Measurements from ENCODE around the gene PRAMEF4. TPM values are rescaled to one million over a fixed set of nuclear protein-coding genes. Genes with fewer than 3 reads are reported as not detected.
A peak's percentile ranks its signal among the peaks of the same experiment; 100 is the strongest.
"Not testable (repeated sequence)": the region's sequence is repeated elsewhere in the genome, so short reads cannot be mapped to it uniquely, and the experiment has no call there.

The PRAMEF4 gene
- total RNA-seq, 1 experiment from 2014 or later: not detected

- H4K20me1 ChIP-seq (ENCODE audit: insufficient read depth); H3K4me3 ChIP-seq (replicated peaks in 1 of 2; ENCODE audit: low read depth in 1 of 2, low read length in 2 of 2); RAD21 ChIA-PET (ENCODE audit: low non-redundant PET in 1 of 2, low total read pairs in 2 of 2, uncharacterized antibody in 2 of 2, unreplicated experiment in 2 of 2); CTCF ChIA-PET; H3K4me2 ChIP-seq (ENCODE audit: low read length); BruUV-seq (replicated peaks); H3K9ac ChIP-seq (ENCODE audit: low read length); H3K9me3 ChIP-seq (ENCODE audit: control insufficient read depth in 1 of 2, insufficient read depth in 1 of 2, low read depth in 1 of 2, low read length in 2 of 2); H3K27ac ChIP-seq (ENCODE audit: low read depth, low read length); H3K36me3 ChIP-seq (ENCODE audit: control insufficient read depth in 1 of 2, insufficient read depth in 2 of 2, low read length in 2 of 2); H2AFZ ChIP-seq (ENCODE audit: low read depth, low read length, poor library complexity, severe bottlenecking); H3K27me3 ChIP-seq (ENCODE audit: insufficient read depth, low read length); H3K4me1 ChIP-seq (ENCODE audit: control insufficient read depth in 1 of 2, insufficient read depth in 2 of 2, low read length in 2 of 2); POLR2A ChIA-PET; H3K79me2 ChIP-seq (ENCODE audit: insufficient read depth, low read length); intact Hi-C loops (cut with micrococcal nuclease); H3K9me2 ChIP-seq (ENCODE audit: insufficient read depth); ATAC-seq; DNase-seq (ENCODE audit: low read depth, low spot score): not testable (repeated sequence)
These were observed 22.7 kb downstream of the PRAMEF4 start for GRCh38 chr1:12863131-12863880.

GRCh38 chr1:12856786-12857185 is 29.2 kb downstream of the PRAMEF4 start, which contains the start of gene PRAMEF2:
Gene PRAMEF2, plus strand, starts transcription at chr1:12857086. Its CDS starts 1,924 bp downstream, at chr1:12859010.
- H2AFZ ChIP-seq (ENCODE audit: low read depth, low read length, poor library complexity, severe bottlenecking); H3K9me2 ChIP-seq (ENCODE audit: insufficient read depth); H3K79me2 ChIP-seq (ENCODE audit: insufficient read depth, low read length); H3K4me2 ChIP-seq (ENCODE audit: low read length); H3K9ac ChIP-seq (ENCODE audit: low read length); intact Hi-C loops (cut with micrococcal nuclease); ATAC-seq; RAD21 ChIA-PET (ENCODE audit: low non-redundant PET in 1 of 2, low total read pairs in 2 of 2, uncharacterized antibody in 2 of 2, unreplicated experiment in 2 of 2); H3K27me3 ChIP-seq (ENCODE audit: insufficient read depth, low read length); BruUV-seq (replicated peaks); DNase-seq (ENCODE audit: low read depth, low spot score); H3K9me3 ChIP-seq (ENCODE audit: control insufficient read depth in 1 of 2, insufficient read depth in 1 of 2, low read depth in 1 of 2, low read length in 2 of 2); POLR2A ChIA-PET; H3K36me3 ChIP-seq (ENCODE audit: control insufficient read depth in 1 of 2, insufficient read depth in 2 of 2, low read length in 2 of 2); H3K27ac ChIP-seq (ENCODE audit: low read depth, low read length); H4K20me1 ChIP-seq (ENCODE audit: insufficient read depth); CTCF ChIA-PET; H3K4me3 ChIP-seq (replicated peaks in 1 of 2; ENCODE audit: low read depth in 1 of 2, low read length in 2 of 2): not testable (repeated sequence)
- H3K4me1 ChIP-seq (ENCODE audit: control insufficient read depth in 1 of 2, insufficient read depth in 2 of 2, low read length in 2 of 2): peaks cover 2 to 11% of the 10 kb centered on the region in 2 experiments; a peak in 3 of 4 replicates

- Histone ChIP-seq H3K27ac (ENCODE audit: low read depth, low read length) (peak overlapping the region; percentile 27; the same call in 1 of the 2 replicates), H3K4me2 (ENCODE audit: low read length) (peak overlapping the region; percentile 69), H3K4me3 (replicated peaks in 1 of 2; ENCODE audit: low read depth in 1 of 2, low read length in 2 of 2) (peak overlapping the region in 1 of 2 experiments; percentile 26; a peak in 1 of 4 replicates), H3K79me2 (ENCODE audit: insufficient read depth, low read length) (no peaks in the 10 kb centered on the region), H3K36me3 (ENCODE audit: control insufficient read depth in 1 of 2, insufficient read depth in 2 of 2, low read length in 2 of 2) (no peaks in the 10 kb centered on the region), H3K9ac (ENCODE audit: low read length) (no peak overlapping the region), H3K9me3 (ENCODE audit: control insufficient read depth in 1 of 2, insufficient read depth in 1 of 2, low read depth in 1 of 2, low read length in 2 of 2) (no peaks in the 10 kb centered on the region), H3K9me2 (ENCODE audit: insufficient read depth) (no peaks in the 10 kb centered on the region), H4K20me1 (ENCODE audit: insufficient read depth) (no peaks in the 10 kb centered on the region), H3K4me1 (ENCODE audit: control insufficient read depth in 1 of 2, insufficient read depth in 2 of 2, low read length in 2 of 2) (peaks cover 3 to 18% of the 10 kb centered on the region in 2 experiments; a peak in 3 of 4 replicates), H3K27me3 (ENCODE audit: insufficient read depth, low read length) (no peaks in the 10 kb centered on the region), H2AFZ (ENCODE audit: low read depth, low read length, poor library complexity, severe bottlenecking) (peak overlapping the region; percentile 57)
- DNase-seq (ENCODE audit: low read depth, low spot score): peak; percentile 41
- RAD21 ChIA-PET (ENCODE audit: low non-redundant PET in 1 of 2, low total read pairs in 2 of 2, uncharacterized antibody in 2 of 2, unreplicated experiment in 2 of 2): no interaction called here
- POLR2A ChIA-PET: no interaction called here
- BruUV-seq (replicated peaks): no TSS peak
- intact Hi-C loops (cut with micrococcal nuclease): no loop called here
- ATAC-seq: peak; percentile 88
- CTCF ChIA-PET: no interaction called here
- no peak for TF ChIP-seq SRF (IDR thresholded peaks at IDR 0.05; ENCODE audit: low read depth)
- no peak for TF ChIP-seq SIN3A (IDR thresholded peaks at IDR 0.05; ENCODE audit: low read depth)
- peak; percentile 65; the same call in 1 of the 2 replicates for TF ChIP-seq FOSL1 (IDR thresholded peaks at IDR 0.05; ENCODE audit: low read depth)
- no peak for TF ChIP-seq CEBPB (IDR thresholded peaks at IDR 0.05; ENCODE audit: low read depth)
- no peak for TF ChIP-seq CTCF (IDR thresholded peaks at IDR 0.05 in 2 of 3, conservative IDR thresholded peaks at IDR 0.05 in 1 of 3; ENCODE audit: borderline replicate concordance in 1 of 3, insufficient read depth in 1 of 3, low read depth in 2 of 3, low read length in 2 of 3)
- TF ChIP-seq REST (IDR thresholded peaks at IDR 0.05; ENCODE audit: low read depth): no peak
- no peak for TF ChIP-seq POLR2A (IDR thresholded peaks at IDR 0.05; ENCODE audit: borderline replicate concordance, extremely low read depth, insufficient read depth, insufficient read length)
These were observed 34.2 kb downstream of the PRAMEF4 start for GRCh38 chr1:12851779-12852178.

All from HCT116 (cell line).